NCI-H1105 (cell line): Measurements from ENCODE around the gene CNMD.
"Not testable (repeated sequence)": the region's sequence is repeated elsewhere in the genome, so short reads cannot be mapped to it uniquely, and the experiment has no call there.

Source experiments
- DNase-seq: peaks from one replicate; lab custom pipeline; 2025; lab: John Stamatoyannopoulos, UW

CNMD gene

DNA sequence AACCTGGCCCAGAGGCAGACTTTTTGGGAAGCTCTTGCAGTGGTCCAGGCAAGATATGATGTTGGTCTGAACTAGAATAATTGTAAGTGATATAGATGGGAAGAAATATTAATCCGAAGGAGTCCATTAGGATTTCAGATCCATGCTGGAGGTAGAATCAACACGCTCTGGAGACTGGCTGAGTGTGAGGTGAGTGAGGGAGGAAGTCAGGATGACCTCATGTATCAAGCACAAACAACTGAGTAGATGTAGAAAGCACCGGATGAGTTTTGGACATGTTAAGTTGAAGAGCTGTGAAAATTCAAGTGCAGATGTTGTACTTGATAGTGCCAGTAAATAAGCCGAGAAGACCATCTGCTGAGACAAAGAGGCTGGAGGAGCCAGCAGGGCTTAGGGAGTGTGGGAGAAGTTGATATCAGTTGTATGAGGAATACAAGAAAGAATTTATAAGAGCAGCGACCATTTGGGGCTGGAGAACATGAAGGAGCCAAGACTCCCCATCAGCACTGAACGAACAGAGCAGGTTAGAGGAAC, 5.3 kb upstream of the CNMD start:
- no peak for DNase-seq

DNA sequence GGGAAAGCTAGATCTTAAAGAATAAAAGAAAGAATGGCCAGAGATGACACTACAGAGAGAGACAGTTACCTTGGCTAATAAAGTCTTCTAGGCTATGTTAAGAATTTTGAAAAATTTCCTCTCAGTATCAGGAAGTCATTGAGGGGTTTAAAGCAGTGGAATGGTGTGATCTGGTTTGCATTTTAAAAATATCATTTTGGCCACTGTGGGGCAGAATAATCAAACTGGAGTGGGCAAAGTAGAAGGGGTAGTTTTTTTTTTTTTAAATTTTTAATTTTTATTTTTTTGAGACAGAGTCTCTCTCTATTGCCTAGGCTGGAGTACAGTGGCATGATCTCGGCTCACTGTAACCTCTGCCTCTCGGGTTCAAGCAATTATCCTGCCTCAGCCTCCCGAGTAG, 4.4 kb upstream of the CNMD start:
- DNase-seq: no peak

DNA sequence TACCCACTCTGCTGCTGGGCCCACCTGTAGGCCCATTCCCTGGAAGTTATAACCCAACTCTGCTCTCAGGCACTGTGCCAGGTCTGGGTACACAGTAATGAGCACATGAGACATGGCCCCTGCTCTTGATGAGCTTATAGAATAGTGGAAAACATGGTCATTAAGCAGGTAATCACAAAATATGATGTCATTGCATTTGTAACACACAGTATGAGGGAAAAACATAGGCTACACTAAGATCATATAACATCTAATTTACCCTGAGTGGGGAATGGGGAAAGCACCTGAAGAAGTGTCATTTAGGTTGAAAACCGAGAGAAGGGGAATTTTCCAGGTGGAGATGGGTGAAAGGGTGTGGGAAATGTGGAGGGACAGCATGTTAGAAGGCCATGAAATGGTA, 3.9 kb upstream of the CNMD start:
- DNase-seq: no peak

DNA sequence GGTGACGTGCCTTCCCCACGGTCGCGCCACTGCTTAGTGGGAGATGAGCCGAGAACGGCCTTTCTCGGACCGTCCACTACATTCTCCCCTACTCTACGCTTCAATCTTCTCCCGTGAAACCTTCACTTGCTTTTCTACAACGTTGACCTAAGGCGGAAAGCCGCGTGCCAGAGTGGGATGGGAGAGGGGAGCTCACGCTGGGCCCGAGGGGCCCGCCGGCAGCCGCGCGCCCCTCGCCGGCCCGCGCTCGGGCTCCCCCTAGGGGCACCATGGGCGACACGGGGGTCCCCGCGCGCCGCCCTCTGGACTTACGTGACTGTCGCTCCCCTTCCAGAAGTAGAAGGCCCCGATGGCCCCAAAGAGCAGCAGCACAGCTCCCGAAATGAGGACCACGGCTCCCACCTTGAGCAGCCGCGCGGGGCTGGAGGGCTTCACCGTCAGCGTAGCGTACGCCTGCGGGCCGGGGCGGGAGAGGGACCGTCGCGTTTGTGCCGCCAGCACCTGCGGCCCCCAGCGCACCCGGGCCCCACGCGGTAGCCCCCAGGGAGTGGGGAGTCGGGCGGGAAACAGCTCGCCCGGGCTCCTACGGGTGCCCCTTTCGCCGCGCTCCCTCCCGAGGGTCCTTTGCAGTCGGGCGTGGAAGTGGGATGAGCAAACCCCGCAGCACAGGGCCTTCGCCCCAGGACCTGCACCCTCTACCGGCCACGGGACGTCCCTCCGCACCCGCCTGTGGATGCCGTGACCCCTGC, 727 bp downstream of the CNMD start:
- DNase-seq: no peak

DNA sequence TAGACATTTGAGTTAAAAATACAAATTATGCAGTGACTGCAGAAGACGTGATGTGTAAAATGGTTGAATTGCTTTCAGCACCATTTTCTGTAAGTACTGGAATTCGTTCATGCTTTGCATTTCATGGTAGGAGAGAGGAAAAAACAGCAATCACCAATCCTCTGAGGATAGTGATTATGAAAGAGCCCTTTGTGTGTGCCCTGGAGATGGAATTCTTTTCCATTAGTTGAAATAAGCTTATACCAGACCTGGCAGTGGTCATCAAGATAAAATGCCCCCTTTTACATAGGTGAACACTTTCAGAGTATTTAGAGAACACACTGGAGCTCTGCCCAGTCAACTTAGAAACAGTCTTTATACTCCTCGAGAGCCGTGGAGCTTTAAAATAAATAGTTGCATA, 1.7 kb downstream of the CNMD start:
- no peak for DNase-seq

DNA sequence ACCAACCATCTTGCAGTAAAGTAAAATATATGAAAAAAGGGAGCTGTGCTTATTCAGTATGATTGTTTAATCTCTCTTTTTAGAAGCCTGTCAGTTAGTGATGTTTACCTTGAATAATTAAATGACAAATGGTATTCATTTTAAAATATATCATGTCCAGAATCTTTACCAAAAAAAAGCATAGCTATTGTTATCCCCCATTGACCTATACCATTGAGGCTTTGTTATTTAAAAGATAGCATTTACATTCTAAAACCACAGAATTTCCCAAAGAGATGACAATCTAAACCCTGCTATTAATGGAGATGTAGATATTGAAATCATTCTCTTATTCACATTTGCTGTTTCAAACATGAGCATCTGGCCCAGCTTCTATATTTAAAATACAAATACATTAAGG, 2.2 kb downstream of the CNMD start:
- DNase-seq: no peak

DNA sequence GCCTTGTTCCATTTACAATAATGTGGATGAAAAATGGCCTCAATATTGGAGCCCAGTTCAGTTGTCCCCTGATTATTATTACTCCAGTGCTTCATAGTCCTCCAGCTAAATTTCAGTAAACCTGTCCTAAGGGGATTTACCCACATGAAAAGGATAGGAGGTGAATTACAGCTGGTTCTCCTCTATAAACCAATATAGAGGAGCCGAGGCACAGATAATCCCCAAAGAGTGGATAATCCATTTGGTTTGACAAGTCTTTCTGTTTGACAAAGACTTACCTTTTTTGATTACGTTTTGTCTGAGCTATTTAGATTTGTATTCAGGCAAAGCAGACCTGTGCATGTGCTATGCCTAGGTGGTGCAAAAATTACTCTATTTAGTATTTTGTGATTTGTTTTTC, 2.7 kb downstream of the CNMD start:
- DNase-seq: no peak

DNA sequence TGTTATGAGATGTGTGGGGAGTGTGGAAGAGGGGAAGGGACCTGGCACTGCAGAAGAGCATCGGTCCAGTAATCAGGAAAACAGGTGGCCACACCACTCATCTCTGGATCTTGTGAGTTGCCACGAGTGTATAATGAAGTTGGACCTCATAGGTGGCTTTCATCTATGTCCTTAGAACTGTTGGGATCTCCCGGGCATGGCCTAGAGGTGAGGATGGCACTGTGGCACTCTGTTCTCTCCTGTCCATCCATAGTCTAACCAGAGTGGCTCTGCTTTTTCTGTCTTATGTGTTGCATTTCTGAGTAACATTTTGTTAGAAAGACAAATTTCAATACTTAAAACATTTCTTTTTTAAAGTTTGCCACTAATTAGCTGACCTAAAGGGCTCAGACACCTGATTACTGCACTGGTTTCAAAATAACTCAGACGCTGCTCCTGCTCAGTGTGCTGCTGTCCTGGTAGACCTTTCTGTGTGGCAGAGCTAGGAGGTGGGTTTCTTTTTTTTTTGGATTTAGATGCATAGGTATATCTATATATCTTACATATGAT, 5.5 kb downstream of the CNMD start:
- no peak for DNase-seq

DNA sequence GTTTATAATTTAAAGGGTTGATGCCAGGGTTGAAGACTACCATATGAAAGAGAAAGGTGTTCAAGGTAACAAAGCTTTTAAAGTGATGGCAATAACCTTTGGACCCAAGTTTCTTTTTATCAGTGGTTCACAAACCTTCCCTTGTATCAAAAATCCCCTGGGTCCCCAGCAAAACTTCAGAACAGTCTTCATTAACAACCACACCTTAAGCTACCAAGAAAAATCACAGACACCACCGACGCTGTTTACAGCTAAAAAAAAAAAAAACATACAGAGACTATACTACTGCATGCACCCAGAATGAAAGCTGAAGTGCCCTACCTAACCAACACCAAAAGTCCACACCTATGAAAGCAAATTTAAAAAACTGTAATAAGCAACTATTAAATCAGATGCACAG, 13.4 kb downstream of the CNMD start:
- DNase-seq: no peak

DNA sequence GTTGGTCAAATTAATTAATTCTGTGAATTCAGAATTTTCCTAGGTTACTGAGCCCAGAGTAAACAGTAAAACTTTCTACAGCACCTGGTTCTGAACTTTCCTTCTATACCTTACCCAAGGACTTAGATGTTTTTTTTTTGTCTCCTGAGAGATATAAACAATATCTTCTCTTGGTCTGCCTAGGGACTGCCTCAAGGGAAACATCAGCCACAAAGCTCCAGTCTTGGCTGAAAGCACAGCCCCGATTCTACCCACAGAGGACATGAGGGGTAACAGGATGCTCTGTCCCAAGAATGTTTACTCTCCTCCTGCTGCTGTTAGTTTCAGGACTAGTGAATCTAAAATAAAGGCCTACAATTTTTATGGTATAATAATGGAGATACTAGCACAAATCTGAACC, 14.3 kb downstream of the CNMD start:
- DNase-seq: no peak

DNA sequence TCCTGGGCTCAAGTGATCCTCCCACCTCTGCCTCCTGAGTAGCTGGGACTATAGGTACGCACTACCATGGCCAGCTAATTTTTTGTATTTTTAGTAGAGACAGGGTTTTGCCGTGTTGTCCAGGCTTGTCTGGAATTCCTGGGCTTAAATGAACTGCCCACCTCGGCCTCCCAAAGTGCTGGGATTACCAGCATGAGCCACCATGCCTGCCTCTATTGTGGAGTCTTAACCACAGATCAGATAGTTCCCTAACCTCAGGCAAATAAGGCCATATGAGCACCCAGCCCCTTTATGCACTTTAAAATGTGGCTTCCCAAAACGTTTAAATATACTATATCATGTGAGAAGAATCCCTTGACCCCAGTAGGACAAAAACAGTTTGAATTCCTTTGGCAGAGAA, 16.4 kb downstream of the CNMD start:
- DNase-seq: no peak

DNA sequence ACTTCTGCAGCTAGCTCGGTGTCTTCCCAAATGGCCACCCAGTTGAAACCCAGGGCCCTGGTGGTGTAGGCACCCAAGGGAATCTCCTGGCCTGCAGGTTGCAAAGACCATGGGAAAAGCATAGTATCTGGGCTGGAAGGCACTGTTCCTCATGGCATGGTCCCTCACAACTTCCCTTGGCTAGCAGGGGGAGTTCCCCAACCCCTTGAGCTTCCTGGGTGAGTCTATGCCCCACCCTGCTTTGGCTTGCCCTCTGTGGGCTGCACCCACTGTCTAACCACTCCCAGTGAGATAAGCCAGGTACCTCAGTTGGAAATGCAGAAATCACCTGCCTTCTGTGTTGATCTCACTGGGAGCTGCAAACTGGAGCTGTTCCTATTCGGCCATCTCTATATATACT, 18.3 kb downstream of the CNMD start:
- not testable (repeated sequence) for DNase-seq

DNA sequence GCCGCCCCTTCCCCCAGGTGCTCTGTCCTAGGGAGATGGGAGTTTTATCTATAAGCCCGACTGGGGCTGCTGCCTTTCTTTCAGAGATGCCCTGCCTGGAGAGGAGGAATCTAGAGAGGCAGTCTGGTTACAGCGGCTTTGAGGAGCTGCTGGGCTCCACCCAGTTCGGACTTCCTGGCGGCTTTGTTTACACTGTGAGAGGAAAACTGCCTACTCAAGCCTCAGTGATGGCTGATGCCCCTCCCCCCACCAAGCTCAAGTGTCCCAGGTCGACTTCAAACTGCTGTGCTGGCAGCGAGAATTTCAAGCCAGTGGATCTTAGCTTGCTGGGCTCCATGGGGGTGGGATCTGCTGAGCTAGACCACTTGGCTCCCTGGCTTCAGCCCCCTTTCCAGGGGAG, 18.7 kb downstream of the CNMD start:
- not testable (repeated sequence) for DNase-seq

DNA sequence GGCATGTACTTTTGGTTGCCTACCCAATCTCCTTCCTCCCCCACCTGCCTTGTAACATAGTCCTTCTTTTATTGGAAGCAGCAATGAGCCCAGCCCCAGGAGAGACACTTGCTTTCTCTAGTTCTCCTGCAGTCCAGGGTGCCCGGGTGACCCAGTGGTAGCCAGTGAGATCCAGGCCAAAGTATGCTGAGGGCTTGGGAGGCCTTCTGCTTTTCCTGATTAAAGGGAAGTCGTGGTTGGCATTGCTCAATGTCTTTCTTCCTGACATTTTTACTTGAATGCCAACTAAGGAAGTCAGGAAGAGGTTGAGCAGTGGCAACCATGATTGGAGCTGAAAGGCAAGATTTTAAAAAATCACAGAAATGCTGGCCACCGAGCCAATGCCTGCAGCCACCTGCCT, 25.7 kb downstream of the CNMD start:
- DNase-seq: no peak

DNA sequence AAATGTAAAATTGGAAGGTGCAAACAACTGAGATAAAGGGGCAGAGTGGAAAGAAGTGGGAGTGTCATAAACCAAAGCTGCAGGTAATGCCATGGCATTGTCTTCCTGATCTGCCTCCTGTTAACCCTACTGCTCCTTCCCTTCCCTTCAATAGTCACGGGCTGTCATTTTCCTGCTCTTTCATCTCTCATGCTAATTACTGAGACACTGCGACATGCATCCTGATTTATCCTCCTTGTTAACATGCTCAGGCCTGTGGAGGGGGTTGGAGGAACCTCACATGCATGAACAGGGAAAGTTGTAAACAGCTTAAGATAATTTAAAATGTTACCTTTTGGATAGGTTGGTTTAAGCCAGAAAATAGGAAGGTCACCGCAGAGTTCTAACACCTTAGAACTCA, 27.2 kb downstream of the CNMD start:
- DNase-seq: no peak

DNA sequence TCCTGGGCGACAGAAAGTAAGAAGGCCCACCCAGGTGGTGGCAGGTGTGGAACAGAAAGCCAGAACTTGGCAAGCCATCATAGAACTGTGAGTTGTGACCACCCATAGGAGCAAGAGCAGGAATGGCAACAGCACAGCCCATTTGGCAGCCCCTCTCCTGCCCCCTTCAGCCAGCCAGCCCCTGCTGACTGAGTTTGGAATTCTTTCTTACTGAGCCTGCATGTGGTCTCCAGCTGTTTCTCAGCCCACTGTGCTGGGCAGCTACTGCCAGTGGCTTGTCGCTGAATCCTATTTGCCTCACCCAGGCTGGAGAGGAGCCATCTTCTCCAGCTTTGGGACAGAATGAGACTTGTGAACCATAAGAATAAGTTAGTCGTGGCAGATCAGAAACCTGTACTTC, 28.3 kb downstream of the CNMD start:
- DNase-seq: no peak

DNA sequence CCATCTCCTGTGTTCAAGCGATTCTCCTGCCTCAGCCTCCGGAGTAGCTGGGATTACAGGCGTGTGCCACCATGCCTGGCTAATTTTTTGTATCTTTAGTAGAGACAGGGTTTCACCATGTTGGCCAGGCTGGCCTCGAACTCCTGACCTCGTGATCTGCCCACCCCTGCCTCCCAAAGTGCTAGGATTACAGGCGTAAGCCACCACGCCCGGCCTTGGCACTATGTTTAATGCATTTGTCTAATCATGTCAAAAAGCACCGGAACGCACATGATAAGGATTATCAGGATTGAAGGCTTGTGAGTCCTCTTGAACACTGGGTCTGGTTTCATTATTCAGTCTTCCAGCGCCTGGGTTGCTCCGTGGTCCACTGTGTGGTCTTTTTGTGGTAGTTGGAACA, 31.4 kb downstream of the CNMD start:
- DNase-seq: not testable (repeated sequence)

DNA sequence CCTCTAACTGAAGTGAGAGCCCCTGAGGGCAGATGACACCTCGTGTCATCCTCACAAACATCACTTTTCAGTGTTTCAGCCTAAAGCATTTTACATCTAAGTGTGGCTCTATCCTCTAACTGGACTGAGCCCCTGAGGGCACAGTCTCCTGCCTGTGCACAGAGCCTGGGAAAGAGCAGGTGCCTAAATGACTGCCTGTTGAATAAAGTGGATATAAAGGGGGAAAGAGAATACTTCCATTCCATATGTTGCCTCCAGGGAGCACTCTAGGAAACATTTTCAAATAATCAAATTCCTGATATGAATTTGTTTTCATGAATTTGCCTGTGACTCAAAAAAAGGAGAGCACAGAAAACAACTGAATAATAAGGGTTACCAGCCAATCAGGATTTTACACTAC, 32.2 kb downstream of the CNMD start:
- no peak for DNase-seq

DNA sequence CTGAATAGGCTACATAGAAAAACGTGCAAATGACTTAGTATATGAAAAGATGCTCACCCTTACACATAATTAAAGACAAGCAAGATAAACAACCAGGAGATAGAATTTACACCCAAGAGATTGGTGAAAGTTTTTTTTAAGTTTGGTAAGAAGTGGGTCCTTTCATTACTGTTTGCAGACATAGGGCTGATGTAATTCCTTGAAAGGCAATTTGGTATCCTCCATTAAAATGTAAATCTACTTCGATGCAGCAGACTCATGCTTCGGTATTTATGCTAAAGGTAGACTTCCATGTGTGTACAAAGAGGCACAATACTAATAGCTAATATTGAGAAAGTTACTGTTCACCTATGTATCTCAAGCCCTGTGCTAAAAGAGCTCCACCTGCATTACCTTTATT, 33.5 kb downstream of the CNMD start:
- DNase-seq: no peak

DNA sequence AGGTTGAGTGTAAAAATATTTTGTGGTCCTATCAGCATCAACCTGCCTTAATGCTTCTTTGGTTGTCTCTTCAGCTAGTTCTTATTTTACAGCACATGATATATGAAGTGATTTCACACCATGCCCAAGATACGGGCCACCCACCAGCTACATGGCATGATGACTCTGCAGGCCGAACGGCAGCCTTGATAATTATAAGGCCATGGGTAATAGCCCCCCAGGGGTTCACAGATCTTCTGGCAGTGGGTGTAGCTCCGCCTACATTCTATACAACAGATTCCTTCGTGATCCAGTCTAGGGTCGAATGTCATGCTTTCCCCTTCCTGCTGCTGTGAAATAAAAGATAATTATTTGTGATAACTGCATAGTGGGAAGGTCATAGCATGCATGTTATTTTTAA, 36.1 kb downstream of the CNMD start:
- DNase-seq: no peak

DNA sequence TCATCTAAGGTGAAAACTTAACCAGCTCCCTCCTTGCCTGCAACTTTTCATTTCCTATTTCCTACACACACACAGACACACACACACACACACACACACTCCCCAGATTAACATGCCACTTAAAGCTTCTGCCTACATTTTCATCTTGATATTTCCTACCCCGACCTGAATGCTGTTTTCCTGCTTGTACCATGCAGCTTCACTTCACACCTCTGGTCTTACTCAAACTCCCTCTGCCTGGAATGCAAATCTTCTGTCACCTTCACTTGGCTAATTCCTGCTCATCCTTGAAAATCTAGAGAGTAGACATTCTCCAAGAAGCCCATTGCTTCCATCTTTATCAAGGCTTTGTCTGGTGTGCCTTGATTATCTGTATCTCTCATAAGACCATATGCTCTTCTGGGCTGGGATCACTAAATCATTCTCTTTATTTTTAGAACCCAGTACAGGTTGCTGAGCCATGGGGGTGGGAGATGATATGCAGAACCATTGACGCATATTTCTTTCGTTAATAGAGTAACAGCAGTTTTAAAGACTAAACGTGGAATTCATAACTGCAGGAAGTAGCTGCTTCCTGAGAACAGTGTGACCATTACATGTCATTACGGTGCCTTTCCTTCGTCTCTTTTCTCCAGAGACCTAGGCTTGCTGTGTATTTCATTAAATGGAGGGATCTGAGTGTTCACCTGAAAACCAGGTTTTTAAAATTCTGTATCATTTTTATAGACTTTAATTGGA, 37.7 kb downstream of the CNMD start:
- no peak for DNase-seq

DNA sequence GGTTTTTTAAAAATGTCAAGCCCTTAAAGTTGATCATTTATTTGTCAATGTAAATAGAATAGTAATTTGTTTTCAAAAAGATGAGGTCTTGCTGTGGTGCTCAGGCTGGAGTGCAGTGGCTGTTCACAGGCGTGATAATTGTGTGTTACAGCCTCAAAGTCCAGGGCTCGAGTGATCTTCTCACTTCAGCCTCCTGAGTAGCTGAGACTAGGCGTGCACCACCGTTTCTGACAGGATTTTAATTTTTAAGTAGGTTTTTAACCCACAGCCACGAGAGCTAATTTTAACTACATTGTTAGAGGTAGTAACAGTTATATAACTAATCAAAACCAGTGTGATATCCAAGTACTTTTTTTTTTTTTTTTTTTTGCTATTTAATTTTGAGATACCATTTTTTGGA, 43.1 kb downstream of the CNMD start:
- no peak for DNase-seq

DNA sequence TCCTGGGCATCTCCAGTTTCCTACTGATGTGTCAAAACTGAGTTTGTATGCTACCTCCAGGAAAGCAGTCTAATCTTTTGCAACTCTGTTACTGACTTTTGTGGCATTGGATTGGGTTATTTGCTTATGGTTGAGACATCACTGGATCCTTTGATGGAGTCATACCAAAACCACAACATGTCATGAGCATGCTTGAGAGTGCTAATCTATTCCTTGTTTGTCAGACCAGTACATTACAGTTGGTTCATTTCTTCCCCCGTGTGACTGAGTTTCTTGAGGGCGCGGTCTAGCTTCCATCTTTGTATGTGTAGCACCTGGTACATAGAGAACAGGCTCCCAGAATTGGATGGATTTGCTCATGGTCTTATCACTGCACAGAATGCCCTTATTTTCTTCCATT, 43.8 kb downstream of the CNMD start:
- no peak for DNase-seq
